ENCODE measurements around the gene DCAF11. TPM values are rescaled to one million over a fixed set of nuclear protein-coding genes. Genes with fewer than 3 reads are reported as not detected.

DCAF11 gene
- total RNA-seq, 1 donor from 2014 or later: 54.1 TPM

DNA sequence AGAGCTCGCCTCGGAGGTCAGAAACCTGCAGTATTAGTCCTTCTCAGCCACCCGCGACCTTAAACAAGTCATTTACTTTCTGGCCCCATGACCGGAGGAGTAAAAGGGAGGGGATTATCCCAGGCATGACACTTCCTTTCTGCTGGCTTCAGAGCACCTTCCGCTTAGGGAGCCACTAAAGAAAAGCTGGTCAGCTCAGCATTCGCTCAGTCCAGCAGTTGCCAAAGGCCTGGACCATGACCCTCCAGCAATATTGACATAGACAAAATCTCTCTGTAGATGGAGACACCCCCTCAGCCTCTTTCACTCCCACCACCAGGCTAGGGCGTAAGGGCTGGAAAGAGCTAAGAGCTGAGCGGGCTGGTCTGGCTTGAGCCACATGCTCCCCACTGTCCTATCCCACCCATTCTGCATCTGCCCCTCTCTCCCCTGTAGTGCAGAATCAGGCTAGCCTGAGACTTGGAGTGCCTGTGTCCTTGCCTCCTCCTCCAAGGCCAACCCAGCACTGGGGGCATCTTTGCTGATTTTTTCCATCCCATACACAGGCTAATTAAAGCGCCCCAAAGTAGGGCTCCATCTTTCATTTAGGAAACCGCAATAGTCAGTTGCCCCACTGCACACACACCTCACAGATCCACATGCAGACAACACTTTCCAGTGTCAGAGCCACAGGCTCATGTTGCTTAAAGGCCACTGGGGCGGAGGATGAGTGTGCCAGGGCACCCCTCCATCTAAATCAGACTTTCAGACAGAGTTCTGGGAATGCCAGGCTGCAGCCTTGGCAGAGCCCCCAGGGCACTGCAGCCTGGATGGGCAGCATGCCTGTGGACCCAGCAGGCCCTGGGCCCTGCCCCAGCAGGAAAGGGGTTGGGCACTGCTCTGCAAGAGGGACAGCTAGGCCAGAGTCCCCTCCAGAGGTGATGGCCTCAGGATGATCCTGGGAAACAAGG is 47.2 kb upstream of the DCAF11 start:
- Mint-ChIP-seq H3K4me1 (ENCODE audit: low read depth, unreplicated experiment) (peaks cover 17% of the 10 kb centered on the region), H3K36me3 (ENCODE audit: unreplicated experiment) (peaks cover 6% of the 10 kb centered on the region), H3K27ac (ENCODE audit: unreplicated experiment) (no peak overlapping the region), H3K4me3 (ENCODE audit: unreplicated experiment) (no peak overlapping the region), H3K27me3 (ENCODE audit: unreplicated experiment) (peaks cover 21% of the 10 kb centered on the region), H3K9me3 (ENCODE audit: unreplicated experiment) (peaks cover 5% of the 10 kb centered on the region)
- DNase-seq: no peak
- no peak for TF ChIP-seq CTCF (IDR thresholded peaks at IDR 0.05; ENCODE audit: partially characterized antibody, unreplicated experiment)

DNA sequence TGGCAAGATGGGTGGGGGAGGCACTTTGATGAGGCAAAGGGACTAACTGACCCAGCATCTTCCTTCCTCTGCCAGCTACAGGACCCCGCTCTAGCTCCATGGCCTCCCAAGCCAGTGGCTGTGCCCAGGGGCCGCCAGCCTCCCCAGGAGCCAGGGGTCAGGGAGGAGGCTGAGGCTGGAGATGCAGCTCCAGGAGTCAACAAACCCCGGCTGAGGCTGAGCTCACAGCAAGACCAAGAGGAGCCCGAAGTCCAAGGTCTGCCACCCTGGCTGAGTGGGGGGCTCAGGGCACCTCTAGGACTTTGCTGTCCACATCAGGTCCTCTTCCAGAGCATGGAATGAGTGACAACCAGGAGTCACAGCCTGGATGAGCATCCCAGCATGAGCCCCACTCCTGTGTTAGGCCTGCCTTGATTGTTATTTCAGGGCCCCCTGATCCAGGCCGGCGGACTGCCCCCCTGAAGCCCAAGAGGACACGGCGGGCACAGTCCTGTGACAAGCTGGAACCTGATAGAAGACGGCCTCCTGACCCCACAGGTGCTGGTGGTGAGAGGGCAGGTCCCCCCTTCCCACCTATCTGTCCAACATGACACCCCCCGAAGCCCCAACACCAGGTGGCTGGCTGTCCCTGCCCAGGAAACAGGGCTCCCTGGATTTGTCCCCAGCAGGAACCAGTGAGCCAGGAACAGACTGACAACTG is 45.7 kb upstream of the DCAF11 start:
- H3K36me3 Mint-ChIP-seq (ENCODE audit: unreplicated experiment): peaks cover 6% of the 10 kb centered on the region
- H3K4me3 Mint-ChIP-seq (ENCODE audit: unreplicated experiment): no peak overlapping the region
- peaks cover 17% of the 10 kb centered on the region for H3K4me1 Mint-ChIP-seq (ENCODE audit: low read depth, unreplicated experiment)
- DNase-seq: no peak
- peaks cover 19% of the 10 kb centered on the region for H3K27me3 Mint-ChIP-seq (ENCODE audit: unreplicated experiment)
- no peak overlapping the region for H3K27ac Mint-ChIP-seq (ENCODE audit: unreplicated experiment)
- peaks cover 5% of the 10 kb centered on the region for H3K9me3 Mint-ChIP-seq (ENCODE audit: unreplicated experiment)
- TF ChIP-seq CTCF (IDR thresholded peaks at IDR 0.05; ENCODE audit: partially characterized antibody, unreplicated experiment): no peak

- Mint-ChIP-seq H3K9me3 (ENCODE audit: unreplicated experiment) (peaks cover 5% of the 10 kb centered on the region), H3K4me1 (ENCODE audit: low read depth, unreplicated experiment) (peaks cover 17% of the 10 kb centered on the region), H3K36me3 (ENCODE audit: unreplicated experiment) (peaks cover 6% of the 10 kb centered on the region), H3K27ac (ENCODE audit: unreplicated experiment) (no peak overlapping the region), H3K27me3 (ENCODE audit: unreplicated experiment) (peaks cover 19% of the 10 kb centered on the region), H3K4me3 (ENCODE audit: unreplicated experiment) (no peak overlapping the region)
- no peak for DNase-seq
- TF ChIP-seq CTCF (IDR thresholded peaks at IDR 0.05; ENCODE audit: partially characterized antibody, unreplicated experiment): no peak
These were observed 45.2 kb upstream of the DCAF11 start for GRCh38 chr14:24069411-24069735.

GRCh38 chr14:24070285-24071143 is 44.1 kb upstream of the DCAF11 start:
- peaks cover 20% of the 10 kb centered on the region for H3K4me1 Mint-ChIP-seq (ENCODE audit: low read depth, unreplicated experiment)
- H3K27me3 Mint-ChIP-seq (ENCODE audit: unreplicated experiment): peaks cover 22% of the 10 kb centered on the region

More at GRCh38 chr14:24070285-24071143, 44.1 kb upstream of the DCAF11 start:
- H3K27ac Mint-ChIP-seq (ENCODE audit: unreplicated experiment): peak overlapping the region; percentile 45
- peaks cover 8% of the 10 kb centered on the region for H3K9me3 Mint-ChIP-seq (ENCODE audit: unreplicated experiment)
- peaks cover 6% of the 10 kb centered on the region for H3K36me3 Mint-ChIP-seq (ENCODE audit: unreplicated experiment)
- H3K4me3 Mint-ChIP-seq (ENCODE audit: unreplicated experiment): peak overlapping the region; percentile 47
- TF ChIP-seq CTCF (IDR thresholded peaks at IDR 0.05; ENCODE audit: partially characterized antibody, unreplicated experiment): no peak
- no peak for DNase-seq
